ENCODE data around the gene IPPK.
"Not testable (repeated sequence)": the region's sequence is repeated elsewhere in the genome, so short reads cannot be mapped to it uniquely, and the experiment has no call there.

The IPPK gene

GRCh38 chr9:92592537-92592936 is 77.4 kb downstream of the IPPK start:
- no peak for DNase-seq

GRCh38 chr9:92590377-92590776 is 79.6 kb downstream of the IPPK start:
- DNase-seq = no peak

- DNase-seq = no peak
Measured at GRCh38 chr9:92589923-92590322, 80.0 kb downstream of the IPPK start.

GRCh38 chr9:92576175-92576574 is 93.8 kb downstream of the IPPK start:
- DNase-seq = no peak

GRCh38 chr9:92573612-92574011 is 96.3 kb downstream of the IPPK start:
- DNase-seq = not testable (repeated sequence)

- not testable (repeated sequence) for DNase-seq
Measured at GRCh38 chr9:92571871-92572270, 98.1 kb downstream of the IPPK start.

GRCh38 chr9:92564982-92565381 is 104.9 kb downstream of the IPPK start:
- no peak for DNase-seq

- no peak for DNase-seq
Measured at GRCh38 chr9:92564504-92564903, 105.4 kb downstream of the IPPK start.

All from stimulated activated CD4-positive, alpha-beta T cell treated with anti-CD3 and anti-CD28 coated beads, Interleukin-1b, Interleukin-23, amount 100 ng/mL, for 48 hours (primary cell).